Activated CD4-positive, alpha-beta T cell treated with anti-CD3 and anti-CD28 coated beads, Interleukin-2, Interleukin-6, amounts not matched to agents 100 ng/mL and 50 ng/mL, durations not matched to agents 16 hours and 8 hours (primary cell): ENCODE measurements around the gene DERL2.

Source experiments
- DNase-seq: peaks from one replicate; pipeline ENCODE4 v3.0.0-alpha.2; 2020

The DERL2 gene

DNA sequence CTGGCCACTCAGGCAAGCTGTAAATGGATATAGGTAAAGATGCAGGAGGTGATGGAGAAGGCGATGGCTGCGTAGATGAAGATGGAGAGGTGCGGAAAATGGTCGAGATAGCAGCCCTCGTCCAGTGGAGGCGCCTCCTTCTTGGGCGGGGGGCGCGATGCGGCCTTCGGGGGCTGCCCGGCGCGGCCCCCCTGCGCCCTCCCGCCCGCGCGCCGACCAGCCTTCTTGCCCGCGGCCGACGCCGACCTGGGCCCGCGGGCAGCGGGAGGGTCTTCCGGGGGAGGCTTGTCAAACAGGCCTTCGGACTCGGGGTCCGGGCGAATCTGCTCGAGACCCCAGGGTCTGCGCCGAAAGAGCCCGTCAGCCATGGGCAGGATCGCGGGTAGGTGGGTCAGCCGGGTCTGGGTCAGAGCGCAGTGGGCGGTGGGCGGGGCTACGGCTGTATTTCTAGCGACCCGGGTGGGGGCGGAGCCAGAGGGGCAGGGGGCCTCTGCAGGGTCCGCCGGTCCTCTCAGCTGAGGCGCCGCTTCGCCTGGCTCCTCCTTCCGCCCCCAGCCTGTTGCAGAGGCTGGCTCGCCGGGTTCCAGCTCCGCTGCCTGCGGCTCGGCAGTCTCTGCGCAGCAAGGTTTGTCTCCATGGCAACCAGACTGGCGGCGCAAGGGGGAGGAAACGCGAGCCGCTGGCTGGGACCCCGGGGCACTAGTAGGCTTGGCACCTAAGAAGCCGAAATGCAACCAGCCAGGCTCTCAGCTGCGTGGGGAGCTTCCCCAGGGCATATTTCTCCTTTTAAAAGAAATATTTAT is 14.8 kb upstream of the DERL2 start:
- DNase-seq = peak; percentile 78

DNA sequence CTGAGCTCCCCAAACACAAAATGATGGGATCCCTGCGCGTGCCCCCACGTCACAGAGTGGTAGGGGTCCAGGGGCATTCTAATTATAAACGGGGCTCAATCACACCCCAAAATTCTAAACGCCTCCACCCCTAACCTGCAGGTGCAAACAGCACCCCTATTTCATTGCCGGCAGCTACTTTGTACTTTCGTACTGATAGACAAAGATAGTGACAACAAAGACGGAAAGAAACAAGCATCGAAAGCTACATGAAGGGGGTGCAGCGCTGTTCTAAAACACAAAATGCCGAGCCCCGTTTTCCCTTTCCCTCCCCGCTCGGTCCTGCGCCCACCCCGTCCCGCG is 14.2 kb upstream of the DERL2 start:
- no peak for DNase-seq

DNA sequence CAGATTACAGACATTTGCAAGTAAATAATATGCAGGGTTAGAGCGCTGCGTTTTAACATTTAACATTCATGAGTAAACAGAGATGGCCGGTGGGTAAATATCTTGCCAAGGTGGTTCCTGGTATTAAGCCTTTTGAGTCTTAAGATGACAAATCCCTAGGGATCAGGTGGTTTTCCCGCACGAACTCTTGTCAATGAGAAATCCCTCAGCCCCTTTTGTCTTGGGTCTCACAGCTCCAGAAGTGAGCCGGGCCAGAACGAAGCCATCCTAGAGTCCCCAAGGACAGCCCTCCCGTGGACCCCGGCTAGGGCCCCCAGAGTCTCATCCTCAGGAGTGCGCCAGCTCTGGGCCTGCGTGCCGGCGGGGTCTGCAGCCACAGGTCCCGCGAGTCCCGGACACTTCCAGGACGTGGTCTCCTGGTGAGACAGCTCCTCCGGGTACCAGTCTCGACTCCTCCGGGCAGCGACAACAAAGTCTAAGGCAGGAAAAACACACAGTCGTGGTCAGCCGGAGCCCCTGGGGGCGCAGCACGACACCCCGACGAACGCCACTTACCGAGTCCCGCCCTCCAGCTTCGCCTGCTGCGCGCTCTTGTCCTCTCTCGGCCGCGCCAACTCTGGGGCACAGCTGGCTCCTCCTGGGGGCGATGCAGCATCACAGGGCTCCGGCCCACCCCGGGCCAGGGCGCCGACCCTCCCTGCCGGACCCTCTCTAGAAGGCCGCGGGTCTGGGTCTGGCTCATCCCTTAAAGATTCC is 13.7 kb upstream of the DERL2 start:
- DNase-seq = no peak

DNA sequence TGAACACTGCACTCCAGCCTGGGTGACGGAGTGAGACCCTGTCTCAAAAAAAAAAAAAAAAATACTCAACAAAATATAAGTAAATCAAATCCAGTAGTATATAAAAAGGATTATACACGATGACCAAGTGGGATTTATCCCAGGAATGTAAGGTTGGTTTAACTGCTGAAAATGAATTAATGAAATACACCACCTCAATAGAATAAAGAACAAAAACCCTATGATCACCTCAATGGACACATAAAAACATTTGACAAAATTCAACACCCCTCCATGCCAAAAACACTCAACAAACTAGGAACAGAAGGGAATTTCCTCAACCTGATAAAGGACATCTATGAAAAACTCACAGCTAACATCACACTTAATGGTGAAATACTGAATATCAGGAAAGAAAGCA is 7.0 kb upstream of the DERL2 start:
- no peak for DNase-seq

DNA sequence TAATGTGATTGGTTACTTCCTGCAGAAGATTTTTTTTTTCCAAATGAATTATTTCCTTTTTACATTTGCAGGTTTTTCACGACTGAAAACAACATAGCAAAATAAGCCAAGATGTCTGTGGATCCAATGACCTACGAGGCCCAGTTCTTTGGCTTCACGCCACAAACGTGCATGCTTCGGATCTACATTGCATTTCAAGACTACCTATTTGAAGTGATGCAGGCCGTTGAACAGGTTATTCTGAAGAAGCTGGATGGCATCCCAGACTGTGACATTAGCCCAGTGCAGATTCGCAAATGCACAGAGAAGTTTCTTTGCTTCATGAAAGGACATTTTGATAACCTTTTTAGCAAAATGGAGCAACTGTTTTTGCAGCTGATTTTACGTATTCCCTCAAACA is 2.8 kb upstream of the DERL2 start:
- DNase-seq = no peak

DNA sequence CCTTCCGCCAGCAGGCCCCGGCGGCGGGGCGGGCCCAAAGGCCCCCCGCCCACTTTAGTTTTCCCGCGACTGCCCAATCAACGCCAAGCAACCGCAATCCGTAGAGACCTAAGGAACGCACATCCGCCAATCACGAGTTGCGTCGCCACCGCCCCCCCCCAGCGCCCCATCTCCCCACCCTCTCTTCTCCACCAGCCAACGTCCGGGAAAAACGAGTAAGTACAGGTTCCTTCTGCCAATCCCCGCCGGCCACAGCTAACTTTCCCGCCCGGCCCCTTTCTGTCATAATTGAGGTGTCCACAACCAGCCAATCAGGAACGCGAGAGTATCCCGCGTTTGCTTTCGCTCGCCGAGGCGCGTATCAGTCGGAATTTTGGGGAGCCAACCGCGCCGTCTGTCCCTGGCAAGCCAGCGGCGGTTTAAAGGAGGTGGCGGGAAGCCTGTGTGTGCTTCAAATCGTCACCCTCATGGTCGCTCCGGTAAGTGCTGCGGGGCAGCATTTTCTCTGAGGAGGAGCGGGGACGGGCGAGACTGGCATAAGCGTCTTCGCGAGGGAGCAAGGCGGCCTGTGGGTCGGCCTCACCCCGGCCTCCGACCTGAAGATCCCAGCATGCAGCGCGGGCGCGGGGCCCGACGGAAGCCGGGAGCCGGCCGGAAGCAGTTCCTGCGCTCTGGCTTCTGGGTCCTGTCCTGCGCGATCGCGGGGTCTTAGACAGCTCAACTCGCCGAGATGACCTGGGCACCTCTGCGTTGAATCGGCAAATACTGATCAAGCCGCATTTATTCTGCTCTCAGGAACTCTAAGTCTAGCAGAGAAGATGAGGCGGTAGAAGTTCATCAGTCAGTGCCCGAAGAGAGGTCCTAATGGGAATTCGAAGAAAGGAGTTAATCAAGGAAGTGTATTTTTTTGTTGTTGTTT is 487 bp upstream of the DERL2 start, which contains the start of gene MIS12:
Gene MIS12, plus strand, starts transcription at position 361 of the 919 bp plus-strand sequence. CDS start 2,297 bp downstream, outside the sequence.
- DNase-seq = peak; percentile 99

DNA sequence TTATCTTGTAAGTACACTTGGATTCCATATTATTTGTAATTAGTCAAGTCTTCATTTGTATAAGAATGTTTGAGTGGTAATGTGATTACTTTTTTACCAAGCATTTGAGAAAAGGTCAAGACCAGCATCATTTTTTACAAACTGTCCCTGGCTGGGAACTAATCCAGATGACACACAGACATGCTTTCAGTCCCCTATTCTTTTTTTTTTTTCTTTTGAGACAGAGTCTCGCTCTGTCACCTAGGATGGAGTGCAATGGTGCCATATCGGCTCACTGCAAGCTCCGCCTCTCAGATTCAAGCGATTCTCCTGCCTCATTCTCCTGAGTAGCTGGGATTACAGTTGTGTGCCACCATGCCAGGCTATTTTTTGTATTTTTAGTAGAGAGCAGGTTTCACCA is 4.5 kb downstream of the DERL2 start:
- no peak for DNase-seq

DNA sequence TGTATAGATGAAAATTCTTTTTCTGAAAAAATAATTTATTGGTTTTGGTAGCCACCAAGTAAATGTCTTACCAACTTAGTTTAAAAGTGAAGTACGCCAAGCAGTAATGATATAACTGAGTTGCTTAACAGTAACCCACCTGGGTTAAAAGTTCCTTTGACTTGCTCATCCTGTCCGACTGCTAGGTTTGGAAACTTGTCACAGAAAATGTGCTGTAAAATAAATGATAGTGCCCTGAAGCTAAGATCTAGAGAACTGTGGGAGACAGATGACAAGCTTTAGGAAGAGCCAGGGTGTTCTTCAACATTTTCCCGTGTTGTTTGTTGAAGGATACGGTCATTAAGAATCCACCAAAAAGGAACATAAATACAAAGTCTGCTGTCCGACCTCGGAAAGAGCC is 5.0 kb downstream of the DERL2 start:
- DNase-seq = no peak

DNA sequence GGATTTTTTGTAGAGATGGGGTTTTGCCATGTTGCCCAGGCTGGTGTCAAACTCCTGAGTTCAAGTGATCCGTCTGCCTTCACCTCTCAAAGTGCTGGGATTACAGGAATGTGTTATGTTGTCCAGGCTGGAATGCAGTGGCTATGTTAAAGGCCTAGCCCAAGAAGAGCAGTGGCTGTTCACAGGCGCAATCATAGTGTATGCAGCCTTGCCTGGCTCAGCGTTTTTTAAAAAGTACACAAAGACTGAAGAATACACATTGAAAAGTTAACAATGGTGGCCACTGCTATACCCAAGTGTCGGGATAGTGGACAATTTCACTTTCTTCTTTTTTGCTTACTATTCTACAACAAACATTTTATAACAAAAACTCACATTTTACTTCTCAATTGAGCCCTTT is 7.0 kb downstream of the DERL2 start:
- DNase-seq = no peak

DNA sequence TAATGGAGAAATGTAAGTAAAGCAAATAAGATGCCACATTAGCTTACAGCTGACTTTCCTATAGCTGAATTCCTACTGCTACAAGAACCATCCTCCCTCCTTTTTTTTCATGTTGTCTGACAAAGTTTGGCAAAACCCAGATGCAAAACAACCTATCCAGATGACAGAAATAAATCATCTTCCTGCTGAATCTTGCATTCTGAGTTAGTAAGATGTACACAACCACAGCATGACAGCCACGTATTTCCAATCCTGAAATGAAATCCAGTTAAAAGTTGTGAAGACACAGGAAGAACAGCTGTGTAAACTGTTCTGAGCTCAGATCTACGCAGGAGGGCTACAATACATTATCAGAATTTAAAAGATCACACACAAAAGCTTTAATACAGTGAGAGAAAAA is 12.1 kb downstream of the DERL2 start:
- DNase-seq = no peak

DNA sequence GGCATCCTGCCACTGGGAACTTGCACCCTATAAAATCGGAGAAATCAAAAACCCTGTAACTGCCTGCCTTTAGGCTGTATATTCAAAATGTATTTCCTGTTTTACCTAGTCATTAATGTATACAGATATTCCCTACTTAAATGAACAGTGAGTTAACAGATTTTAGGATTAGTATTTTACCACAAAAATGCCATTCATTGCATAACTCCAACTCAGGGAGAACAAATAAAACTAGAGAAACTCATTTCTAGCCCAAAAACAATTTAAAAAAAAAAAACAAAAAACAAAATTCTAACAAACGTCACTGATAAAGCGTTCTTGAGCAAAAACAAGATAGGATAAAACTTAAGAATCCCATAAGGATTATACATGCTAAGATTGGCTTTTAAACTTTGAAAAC is 13.5 kb downstream of the DERL2 start:
- no peak for DNase-seq

DNA sequence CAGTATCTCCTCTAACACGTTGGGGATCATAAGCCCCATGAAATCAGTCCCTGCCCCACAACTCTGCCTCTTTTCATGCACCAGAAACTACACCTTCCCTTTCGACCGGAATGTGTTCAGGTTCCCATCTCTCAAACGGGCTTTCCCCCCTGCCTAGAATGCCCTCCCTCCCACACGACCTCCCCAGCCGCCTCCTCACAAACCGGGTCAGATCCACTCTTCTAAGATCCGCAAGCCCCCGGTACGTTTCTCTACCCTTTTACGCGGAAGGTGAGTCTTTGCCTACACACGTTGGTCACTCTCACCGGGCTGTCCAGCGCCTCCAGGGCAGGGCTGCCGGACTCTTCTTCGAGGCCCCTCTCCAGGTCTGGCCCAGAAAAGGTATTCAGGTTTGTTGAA is 17.9 kb downstream of the DERL2 start:
- DNase-seq = peak; percentile 27

DNA sequence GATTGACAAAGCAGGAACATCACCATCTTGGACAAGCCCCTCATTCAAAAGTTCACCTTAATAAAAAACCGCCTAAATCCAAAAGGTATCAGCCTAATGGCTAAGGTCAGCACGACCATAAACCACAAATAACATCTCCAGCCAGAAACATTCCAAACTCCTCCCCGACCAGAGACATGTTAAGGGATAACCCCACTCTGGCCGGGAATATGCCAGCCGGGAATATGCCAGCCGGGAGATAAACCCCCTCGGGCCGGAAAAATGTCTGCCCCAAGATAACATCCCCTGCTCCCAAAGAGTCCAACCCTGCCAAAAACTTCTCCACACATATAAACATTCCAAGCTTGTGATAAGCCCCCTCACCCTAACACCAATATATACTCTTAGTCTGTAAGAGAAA is 18.6 kb downstream of the DERL2 start:
- no peak for DNase-seq

DNA sequence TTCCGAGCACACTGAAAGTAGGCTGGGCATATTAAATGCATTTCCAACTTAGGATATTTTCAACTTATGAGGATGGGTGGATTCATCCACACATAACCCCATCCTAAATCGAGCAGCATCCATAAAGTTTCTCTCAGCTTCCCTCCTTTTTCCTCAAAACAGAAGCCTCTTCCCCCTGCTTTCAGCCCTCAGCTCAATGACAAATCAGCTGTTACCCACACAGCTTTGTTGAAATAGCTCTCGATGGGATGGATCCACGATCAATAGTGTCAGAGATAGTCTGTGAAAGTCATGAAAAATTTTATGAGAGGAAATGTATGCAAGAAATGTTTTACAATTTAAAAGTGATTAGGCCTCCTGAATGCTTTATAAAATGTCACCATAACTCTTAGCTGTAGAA is 19.7 kb downstream of the DERL2 start:
- no peak for DNase-seq

DNA sequence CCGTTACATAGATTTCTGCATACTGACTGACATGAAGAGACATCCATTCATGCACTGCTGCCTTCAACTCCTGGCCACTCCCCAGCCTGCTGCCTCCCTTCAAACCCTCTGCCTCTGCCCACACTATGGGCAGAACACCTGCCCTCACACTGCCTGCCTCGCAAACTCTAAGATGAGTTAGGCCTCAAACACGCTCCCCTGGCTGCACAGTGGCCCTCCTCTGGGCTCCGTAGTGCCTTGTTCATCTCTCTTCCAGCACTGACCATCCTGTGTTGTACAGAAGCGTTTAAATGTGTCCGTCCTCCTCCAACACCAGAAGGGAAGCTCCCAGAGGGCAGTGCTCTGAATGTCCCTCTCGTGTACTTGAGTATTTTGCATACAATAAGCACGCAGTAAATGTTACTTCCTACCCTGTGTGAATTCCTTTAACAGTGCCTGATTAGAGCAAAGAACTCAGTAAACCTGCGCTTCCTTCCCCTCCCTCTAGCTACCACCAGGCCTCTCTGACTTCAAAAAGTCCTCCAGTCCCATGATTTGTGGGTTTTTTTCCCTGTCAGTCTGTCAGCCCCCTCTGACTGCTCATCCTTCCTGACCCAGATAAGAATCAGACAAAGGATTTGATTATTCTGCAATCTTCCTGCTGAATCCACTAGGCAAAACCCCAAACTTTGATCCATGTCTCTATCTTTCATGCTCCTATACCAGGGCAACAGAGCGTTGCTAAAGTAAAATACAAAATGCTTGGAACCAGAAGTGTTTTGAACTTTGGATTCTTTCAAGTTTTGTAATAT is 21.1 kb downstream of the DERL2 start:
- DNase-seq = no peak

DNA sequence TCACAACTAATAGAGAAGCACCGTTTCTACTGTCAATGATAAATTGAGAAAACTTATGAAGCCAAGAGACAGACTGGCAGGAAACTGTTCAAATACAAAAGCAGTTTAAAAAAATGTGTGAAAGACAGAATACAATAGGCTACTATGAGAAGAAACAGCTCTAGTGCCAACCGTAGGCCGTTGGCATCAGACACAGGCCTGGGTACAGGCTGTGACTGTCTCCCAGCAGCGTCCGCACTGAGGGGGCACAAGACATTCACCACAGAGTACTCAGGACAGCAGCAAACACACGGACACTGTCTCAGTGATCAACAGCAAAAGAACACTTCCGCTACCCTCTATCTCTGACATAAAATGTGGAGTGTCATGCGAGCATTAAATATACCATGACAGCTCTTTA is 39.2 kb downstream of the DERL2 start:
- no peak for DNase-seq

DNA sequence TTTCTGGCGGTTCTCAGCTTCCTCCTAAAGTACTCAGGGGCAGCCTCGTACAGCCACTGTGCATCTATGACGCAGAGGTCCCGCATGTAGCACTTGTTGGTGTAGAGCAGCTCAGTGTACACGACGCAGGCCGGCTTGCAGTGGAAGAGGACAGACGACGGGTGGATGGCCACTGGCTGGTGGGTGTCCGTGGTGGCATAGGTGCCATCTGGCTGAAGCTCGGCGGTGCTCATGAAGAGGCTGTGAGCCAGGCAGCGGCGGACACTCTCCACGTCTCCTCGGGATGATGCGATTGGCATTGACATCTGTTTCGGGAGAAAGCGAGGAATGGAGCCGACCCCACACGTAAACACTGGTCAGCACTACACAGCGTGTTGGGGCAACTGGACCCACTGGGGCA is 41.8 kb downstream of the DERL2 start:
- DNase-seq = no peak

DNA sequence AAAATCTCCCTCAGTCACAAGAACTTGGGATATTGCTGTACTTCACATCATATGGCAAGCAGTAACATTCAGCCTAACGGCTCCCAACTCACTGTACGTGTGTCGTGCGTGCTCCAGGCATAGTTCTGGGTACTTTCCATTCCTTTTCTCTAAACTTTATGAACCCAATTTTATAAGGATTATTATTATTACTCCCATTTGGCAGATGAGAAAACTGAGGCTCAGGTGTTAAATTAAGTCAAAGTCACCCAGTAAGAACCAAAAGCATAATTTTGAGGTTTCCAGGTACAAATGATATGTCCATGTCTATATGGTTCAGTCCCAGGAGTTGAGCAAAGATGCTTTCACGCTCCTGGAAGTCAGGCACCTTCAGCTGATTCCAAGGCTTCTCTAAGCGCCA is 42.2 kb downstream of the DERL2 start:
- no peak for DNase-seq

DNA sequence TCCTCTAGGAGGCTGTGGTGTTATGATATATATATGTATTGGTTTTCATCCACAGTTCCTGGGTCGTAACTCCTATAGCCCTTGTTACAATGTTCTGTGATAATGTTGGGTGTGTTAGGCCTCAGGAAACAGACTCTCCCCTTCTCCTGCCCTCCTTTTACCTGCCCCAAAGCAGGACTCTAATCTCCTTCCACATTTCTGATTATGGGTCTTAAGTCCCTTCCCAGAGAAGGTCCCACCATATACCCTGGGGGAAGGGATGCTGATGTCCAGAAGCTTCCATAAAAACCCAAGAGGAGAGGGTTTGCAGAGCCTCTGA is 46.6 kb downstream of the DERL2 start:
- no peak for DNase-seq

DNA sequence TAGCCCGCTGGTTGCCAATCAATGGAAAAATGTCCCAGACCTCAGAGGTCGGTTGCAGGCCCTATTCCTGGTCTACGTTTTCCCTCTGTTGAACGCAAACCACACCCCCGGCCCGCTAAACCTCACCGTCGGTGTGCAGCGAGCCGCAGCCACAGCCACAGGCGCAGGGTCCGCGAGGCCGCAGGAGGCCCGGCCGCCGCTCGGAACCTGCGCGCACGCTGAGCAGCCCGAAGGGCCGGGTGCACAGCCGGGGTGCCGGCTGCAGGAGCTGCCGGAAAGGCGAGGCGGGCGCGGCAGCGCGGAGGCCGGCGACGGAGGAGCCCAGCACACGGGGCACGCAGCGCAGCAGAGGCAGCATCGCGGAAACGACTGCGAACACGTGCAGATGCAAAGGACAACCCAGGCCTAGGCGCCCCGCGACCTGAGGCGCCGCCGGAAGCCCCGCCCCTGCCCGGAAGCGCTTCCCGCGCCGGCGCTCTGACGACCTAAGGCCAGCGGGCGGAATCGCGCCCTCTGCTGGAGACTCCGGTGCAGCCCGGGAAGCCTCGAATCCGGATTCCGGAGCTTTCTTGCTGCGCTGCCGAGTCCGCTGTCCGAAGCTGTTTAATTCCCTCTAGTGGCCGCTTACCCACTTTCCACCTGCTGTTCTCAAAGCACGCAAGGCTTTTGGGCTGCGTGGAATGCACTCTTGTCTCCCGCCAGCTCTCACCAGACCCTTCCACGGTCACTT is 47.1 kb downstream of the DERL2 start, which contains the start of gene C1QBP:
Gene C1QBP, minus strand, starts transcription at position 440 of the 730 bp plus-strand sequence. Its CDS starts 82 bp downstream, at position 358.
- peak; percentile 95 for DNase-seq

DNA sequence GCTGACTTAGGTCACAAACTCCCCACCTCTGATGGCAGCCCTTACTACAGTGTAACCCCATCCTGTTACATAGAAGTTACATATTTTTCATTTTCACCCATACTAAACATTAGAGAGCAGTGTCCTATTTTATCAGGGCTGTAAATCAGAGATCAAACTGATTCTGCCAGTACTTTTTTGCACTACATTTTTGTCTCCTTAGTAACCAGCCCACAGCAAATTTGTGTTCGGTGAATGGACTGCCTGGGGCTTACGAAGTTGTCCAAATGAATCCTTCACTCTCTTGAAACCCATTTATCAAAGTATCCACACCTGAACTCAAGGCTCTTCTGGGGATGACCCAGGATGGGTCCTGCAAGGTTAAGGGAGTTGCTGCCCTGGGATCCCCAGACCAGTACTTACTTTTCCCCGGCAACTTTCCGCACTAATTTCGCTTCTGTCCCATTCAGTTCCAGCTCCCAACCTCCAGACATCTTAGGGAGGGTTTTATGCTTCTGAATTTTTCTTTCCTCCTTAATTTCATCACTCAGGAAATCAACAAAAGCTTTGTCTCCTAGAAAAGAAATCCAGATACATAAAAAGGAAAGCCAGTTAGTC is 48.2 kb downstream of the DERL2 start:
- DNase-seq = no peak
